ENCODE measurements around the gene ARAP3.

Gene ARAP3

DNA sequence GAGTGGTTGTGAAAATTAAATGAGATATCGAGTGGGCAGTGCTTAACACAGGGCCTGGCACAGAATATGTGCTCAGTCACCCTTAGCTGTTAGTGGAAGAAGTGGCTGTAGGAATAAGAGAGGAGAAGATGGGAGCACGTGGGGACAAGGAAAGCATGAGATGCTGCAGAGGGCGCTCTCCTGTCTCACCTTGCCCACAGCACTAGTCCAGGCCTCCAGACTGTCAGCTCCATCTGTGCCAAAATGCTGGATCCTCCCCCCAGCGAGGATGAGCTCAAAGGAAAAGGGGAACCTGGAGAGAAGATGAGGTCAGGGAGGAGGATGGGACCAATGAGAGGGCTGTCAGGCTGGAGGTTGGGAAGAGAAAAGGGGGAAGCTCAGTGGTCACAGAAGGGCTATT lies 12.5 kb downstream of the ARAP3 start:
- no peak for DNase-seq

DNA sequence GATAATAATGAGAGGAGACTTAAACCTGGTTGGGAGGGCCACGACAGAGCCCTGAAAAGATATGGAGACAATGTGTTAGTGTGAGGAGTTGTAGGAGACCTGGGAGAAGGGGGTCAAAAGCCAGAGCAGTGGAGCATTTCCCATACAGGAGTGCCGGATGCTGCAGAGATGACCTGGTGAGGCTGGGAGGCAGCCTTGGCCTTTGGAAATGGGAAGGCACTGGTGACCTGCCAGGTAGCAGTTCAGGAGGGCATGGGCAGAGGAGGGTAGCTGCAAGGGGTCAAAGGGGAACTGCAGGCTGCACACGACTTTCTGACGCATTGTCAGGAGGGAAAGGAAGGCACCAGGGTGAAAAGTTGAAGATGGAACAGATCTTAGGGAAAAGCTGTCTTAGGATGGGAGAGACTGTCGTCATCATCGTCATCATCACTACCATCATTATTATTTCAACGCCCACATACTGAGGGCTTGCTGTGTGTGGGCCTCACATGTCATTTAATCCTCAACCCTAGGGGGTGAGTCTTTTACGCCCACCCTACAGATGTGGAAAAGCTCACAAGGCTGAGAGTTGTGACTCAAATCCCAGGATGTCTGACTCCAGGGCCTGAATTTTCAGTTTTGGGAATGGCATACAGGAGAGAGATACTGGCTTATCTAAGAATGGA lies 13.3 kb downstream of the ARAP3 start:
- no peak for DNase-seq

DNA sequence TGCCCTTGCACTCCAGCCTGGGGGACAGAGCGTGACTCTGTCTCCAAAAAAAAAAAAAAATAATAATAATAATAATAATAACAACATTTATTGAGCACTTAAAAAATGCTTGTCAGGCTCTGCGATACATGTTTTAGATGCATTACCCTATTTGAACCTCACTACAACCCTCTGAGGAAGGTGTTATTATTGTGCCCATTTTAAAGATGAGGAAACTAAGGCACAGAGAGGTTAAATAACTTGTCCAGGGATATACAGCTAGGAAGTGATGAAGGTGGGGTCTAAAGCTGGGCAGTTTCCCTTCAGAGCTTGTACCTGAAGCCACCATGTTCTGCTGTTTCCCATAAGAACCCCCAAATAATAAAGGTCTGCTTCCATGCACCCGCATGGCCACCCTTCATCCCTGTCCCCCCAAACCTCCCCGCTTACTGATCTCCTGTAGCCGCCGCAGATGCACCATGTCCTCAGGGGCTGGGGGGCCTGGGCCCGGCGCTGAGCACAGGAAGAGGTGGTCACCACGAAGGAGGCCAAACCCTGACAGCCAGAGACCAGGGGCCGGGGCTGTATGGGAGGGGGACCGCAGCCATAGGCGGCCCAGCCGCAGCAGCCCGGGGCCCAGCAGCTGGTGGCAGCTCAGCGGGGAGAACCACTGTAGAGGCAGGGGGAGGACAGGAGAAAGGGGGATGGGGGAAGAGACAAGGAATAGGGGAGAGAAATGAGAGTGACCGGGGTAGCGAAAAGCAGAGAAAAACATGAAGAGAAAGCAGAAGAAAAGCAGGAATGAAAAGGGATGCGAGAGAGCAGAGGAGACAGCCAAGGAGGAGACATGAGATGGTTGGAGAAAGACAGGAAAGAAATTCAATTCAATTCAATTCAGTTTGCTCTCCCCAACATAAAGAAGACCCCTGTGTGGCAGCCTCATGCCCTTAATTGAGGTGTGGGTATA lies 15.8 kb downstream of the ARAP3 start:
- no peak for DNase-seq

DNA sequence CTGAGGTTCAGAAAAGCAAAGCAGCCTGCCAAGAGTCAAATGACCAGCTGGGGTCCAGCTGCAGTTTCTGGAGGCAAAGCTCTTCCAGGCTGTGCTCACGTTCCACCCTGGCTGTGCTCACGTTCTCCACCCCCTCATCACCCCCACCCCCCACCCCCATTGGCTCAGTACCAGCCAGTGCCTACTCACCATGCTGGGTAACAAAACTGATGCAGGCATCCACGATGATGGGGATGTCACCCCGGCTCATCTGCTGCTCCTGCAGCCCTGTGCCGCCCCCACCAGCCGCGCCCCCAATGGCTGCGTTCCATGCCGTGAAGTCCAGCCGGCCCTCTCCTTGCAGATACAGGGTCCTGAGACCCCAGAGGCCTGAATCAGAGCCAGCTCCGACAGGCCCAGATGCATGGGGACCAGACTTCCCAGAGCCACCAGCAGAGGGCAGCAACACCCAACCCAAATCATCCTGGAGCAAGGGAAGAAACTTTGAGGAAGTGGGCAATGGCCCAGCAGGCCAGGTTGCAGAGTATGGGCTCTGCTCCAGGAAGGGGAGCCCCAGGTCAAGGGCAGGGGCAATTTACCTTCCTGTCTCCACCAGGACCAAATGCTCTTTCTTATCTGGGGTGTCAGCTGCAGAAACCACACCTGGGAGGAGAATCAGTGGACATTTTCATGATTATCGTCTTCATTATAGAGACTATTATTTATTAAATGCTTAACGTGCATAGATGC lies 17.1 kb downstream of the ARAP3 start:
- DNase-seq = peak in 1 of 2 experiments; percentile 48

DNA sequence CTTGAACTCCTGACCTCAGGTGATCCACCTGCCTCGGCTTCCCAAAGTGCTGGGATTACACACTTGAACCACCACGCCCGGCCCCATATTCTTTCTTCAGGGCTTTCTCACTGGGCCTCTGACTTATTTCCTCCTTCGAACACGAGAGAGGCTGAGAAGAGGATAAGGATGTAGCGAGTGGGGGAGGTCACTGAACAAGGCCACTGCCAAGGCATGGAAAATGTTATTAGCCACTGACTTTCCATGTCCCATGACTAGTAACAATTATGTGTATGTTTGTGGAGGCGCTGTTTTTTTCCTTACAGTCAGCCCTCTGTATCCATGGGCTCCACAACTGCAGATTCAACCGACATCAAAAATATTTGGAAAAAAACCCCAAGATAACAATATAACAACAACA lies 18.5 kb downstream of the ARAP3 start:
- no peak for DNase-seq

DNA sequence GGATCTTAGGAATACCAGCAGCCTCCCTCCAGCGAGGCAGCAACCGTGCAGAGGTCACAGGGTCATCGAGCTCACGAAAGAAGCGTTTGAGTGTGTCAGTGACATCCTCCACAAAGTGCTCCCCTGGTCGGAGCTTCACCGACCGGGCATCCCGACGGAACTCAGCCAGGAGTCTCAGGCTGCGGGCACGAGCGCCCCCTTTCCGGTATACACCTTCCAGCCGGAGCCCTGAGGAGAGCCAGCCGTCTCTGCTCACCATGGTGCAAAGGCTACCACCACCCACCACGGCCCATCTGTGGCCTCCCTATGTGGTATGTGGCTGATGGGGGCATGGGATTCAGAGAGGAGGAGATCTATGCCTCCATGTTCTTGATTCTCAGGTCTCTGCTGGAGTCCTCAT lies 20.0 kb downstream of the ARAP3 start:
- DNase-seq = no peak

DNA sequence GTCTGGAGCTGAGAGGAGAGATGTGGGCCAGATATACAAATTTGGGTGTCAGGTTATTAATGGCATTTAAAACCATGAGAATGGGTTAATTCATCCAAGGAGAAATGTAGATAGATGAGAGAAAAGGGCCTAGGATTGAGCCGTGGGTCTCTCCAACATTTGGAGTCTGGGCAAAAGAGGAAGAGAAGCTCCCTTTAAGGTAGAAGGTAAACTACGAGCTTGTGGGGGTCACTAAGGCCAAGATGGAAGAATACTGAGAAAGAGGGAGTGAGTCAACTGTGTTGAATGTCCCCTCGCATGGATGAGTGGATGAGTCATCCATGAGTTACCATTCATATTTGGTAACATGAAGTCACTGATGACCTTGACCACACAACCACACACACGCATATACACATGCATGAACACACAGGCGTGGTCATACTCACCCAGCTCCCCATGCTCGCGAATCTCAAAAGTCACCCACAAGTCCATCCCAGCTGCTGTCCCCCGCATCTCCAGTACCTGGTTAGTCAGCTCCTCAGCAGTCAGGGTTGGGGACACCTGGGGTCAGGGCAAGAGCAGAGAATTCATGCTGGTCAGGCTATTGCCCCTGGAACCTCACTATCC lies 24.0 kb downstream of the ARAP3 start:
- DNase-seq = peak; percentile 34 to 48

DNA sequence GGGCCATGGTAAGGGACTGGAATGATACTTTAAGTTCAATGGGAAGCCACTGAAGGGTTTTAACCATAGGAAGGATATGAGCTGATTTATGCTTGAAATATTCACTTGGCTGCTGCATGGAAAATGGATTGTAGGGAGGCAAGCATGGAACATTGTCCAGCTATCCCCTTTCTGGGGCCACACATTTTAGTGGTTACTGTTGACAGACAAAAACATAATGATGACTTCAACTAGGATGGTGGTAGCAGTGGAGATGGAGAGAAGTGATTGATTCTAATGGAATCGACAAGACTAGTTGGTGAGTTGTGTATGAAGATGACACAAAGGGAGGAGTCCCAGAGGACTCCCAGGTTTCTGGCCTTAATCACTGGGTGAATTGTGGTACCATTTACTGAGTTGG lies 24.6 kb downstream of the ARAP3 start:
- no peak for DNase-seq

DNA sequence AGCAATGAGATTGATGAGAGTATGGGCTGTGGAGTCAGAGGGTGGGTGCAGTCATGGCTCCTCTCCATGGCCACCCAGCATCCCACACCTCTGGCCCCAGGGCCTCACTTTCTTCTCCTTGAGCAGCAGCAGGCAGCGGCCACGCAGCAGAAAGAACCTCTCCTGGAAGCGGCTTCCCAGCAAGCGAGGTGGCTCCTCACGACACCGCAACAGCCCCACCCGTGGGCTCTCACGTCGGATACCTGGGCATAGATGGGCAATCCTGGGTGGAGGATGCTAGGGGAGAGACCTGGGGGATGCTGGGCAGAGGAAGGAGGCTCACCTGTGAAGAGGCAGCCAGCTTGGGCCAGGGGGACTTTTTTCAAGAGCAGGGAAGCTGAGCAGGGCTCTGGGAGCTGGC lies 25.6 kb downstream of the ARAP3 start:
- DNase-seq = no peak

DNA sequence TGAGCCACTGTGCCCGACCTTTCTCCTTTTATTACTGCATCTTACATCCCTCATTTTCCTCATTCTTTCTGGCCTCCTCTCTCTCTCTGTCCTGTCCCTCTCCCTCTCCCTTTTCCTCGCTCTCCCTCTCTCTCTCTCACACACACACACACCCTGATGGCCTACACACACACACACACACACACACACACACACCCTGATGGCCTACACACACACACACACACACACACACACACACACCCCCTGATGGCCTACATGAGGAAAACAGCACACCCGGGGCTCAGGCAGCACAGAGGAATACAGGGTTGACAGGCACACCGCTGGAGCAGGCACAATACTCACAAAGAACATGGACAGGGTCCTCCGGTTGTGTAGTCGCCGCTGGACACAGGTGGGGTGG lies 27.0 kb downstream of the ARAP3 start:
- DNase-seq = no peak

DNA sequence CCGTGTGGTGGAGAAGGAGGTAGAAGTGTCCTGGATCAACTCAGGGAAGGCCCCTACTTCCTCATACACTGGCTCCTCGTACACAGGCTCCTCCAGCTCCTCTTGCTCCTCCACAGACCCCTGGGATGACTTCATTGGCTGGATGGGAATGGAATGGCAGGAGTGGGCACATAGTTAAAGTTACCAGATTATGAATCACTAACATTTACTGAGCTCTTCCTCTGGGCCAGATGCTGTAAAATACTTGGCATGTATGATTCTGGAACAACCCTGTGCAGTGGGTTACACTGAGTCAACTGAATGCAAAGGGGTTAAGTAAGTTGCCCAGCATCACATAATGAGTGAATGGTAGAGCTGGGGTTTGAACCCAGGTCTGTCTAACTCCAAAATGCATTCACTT lies 27.7 kb downstream of the ARAP3 start:
- peak; percentile 15 to 33 for DNase-seq

DNA sequence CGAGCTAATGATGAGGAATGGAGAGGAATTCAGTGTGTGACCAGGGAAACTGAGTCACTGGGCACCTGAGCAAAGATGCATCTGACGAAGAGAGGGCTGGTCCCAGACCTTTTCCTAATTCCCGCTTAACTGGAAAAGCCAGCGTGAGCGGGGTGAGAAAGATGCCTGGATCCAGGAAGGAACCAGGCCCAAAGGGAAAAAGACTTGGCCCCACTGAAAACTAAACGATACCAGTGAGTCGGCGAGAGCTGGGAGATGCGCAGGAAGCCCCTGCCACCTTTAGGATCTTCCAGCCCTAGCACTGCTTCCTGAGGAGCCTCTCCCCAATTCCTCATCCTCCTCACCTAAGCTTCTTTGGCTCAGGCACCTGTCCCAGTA lies 30.3 kb downstream of the ARAP3 start:
- no peak for DNase-seq

DNA sequence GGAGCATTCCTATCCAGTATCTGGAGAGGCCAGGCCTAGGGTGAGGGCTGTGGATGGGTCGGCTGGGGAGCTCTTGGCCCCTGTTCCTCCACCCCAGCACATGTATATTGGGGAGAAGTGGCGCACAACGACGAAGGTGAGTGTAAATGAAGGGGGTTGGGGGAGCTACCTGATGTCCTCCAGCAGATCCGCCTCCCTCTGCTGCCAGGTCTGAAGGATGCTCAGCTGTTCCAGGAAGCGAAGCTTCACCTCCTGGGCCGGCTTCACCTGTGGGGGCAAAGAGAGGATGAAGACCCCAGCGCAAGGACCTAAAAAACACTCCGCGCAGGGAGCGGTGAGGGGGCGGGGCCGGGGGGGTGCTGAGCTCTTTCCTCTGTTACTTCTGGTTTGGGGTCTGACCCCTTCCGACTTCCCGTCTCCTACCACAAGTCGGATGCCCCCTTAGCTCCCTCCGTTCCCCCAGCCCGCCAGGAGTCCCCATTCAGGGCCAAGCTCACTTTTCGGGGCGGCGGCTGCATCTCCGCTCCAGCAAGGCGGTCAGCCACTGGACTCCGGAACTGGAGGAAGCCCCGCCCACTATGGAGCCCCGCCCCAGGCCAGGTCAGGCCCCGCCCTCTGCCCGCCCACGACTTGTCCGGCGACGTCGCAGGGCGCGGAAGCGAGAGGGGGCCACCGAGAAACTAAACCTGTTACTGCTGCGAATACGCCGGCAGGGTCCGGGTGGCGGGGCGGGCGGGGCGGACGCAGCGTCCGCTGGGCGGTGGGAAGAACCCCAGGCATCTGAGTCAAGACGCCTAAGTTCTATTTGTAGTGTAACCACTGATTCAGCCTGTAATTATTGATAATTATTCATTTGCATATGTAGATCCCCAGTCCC lies 30.9 kb downstream of the ARAP3 start, which contains the start of gene FCHSD1:
FCHSD1 (minus strand) TSS at position 568 of the 877 bp plus-strand sequence; CDS start at position 518, 50 bp downstream.
- DNase-seq = peak; percentile 52 to 81

DNA sequence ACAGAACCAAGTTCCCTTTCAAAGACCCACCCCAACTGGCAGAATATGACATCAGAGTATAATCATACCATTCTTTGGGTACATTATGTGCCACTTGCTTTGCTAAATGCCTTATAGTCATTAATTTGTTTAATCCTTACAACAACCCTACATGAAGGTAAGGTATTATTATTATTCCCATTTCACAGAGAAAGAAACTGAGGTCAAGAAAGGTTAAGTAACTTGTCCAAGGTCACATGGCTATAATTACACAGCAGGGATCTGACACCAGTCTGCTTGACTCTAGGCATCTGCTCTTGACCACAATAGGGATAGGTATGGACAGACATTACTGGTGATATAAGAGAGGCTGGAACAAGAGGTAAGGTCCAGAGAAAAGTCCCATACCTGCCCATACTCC lies 32.1 kb downstream of the ARAP3 start:
- no peak for DNase-seq

DNA sequence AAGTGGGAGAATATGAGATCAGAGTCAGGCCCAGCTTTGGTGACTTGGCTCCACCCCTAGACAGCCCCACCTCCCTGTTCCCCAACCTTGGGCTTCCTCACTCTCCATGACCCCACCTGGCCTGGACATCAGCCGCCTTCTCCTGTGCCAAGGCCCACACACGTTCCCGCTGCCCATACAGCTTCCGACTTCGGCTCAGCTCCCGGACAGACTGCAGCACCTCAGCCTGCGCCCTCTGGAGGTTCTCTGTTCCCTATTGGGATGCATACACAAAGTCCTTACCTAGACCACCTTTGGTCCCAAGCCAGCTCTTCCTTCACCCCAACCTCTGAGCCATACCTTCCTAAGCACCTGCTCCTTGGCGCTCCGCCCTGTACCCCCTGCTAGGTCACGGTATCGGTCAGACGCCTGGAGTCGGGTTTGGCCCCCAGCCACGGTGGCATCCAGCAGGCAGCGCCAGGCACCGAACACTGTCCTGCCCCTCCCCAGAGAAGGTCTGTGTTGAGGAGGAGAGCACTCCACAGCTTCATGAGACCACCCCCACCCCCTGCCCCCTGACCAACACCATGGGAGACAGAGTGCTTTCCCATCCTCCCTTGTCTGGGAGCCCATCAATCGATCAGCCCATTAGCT lies 32.9 kb downstream of the ARAP3 start:
- no peak for DNase-seq

DNA sequence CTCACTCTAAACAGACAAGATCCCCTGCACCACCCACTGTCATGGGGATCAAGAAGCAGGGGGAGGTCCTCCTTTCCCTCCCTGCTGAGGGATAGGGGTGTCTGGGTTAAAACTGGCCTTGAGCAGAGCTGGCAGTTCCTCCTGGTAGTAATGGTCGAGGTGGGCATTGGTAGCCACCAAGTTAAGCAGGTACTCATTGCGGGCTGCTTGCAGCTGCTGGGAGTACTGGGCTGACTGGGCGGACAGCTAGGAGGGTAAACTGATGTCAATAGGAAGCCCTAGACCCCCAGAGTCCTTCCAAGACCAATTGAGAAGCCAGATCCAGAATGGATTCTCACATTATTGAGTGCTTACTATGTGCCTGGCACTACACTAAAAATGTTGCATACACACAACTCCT lies 34.2 kb downstream of the ARAP3 start:
- no peak for DNase-seq

DNA sequence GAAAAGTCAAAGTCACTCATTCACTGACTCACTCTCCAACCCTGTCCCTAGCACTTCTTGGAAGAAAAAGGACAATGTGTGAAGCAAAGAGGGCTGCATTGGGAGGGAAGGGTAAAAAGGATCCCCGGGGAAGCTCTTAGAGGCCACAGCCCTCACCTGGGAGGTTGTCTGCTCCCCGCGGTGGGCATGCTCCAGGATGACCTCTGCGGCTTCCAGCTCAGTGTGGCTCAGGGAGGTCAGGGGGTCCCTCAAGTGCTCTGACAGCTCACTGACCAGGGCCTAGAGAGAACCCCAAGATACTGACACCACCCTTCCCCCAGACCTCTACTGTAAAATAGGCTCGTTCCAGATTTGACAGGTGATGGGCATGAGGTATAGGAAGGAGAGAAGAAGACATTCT lies 34.8 kb downstream of the ARAP3 start:
- no peak for DNase-seq

DNA sequence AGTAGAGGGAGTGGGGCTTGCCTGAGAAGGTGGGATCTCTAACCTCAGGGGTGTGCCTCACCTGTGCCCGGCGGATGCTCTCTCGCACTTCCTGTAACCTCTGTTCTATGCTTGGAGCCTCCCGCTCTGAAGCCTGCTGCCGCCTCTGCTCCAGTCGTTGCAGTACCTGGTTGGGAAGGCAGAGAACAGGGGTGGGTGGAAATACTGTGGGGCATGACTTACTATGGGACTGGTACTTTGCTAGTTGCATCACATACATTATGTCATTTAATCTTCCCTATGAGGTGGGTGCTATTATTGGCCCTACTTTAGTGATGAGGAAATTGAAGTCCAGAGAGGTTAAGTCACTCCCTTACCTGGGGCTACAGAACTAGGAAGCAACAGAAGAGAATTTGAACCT lies 36.0 kb downstream of the ARAP3 start:
- no peak for DNase-seq

DNA sequence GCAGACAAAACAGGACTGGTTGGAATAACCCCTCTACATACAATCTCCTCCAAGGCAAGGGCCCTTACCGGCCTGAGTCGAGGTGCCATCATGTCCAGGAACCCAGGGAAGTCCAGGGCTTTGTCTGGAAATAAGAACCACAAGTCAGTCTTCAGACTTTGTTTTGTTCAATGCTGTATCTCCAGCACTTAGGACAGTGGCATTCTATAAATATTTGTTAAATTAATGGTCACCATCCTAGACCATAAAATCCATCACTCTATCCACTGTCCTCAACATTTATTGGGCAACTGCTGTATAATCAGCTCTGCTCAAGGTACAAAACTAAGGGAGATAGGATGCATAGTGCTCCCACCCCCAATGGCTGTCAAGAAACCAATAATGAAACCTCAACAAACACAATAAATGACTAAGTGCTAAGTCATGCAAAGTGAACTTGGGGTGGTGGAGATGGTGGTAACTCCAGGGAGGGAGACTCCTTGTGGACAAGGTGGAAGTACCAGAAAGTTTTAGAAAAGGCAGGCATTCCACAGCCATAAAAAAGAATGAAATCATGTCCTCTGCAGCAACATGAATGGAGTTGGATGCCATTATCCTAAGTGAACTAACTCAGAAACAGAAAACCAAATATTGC lies 40.3 kb downstream of the ARAP3 start:
- peak; percentile 43 to 71 for DNase-seq

DNA sequence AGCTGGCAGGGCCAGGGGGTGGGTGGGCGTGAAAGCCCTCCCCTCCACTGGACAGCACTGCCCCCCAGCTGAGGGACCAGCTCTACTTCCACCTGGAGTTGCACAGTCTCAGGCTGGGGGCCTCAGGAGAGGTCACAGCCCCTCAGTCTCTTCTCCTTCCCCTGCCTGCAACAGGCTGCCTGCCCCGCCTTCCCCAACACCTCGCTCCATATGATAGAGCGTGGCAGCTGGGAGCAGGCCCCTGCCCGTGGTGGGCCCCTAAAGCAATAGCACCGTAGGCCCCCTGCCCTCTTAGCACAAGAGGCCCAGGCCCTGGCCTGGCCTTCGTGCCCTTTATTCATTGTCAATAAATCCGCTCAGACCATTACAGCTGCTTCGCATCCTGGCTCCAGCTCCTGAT lies 41.3 kb downstream of the ARAP3 start:
- DNase-seq = no peak

DNA sequence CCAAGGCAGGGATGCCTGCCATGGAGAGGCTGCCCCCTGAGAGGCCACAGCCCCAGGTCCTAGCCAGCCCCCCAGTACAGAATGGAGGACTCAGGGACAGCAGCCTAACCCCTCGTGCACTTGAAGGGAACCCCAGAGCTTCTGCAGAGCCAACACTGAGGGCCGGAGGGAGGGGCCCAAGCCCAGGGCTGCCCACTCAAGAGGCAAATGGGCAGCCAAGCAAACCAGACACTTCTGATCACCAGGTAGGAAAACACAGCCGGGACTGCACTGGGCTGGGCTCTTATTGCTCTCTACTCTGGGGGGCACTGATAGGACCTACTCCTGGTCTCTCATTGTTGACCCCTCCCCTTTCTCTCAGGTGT lies 42.0 kb downstream of the ARAP3 start:
- DNase-seq = no peak

Data from SW 1271 (cell line).